GM12878 (cell line): ENCODE results near the gene UNC13B. TPM values are rescaled to one million over a fixed set of nuclear protein-coding genes. Genes with fewer than 3 reads are reported as not detected.

Experiments used
- KLF5 ChIP-seq: fragments of 450-650 bp; IDR thresholded peaks from 2 replicates; pipeline ENCODE4 v1.6.1; 2014; ENCODE audit warnings: mild to moderate bottlenecking; ENCODE audit not compliant: partially characterized antibody
- MEF2B ChIP-seq: fragments of 450-650 bp; IDR thresholded peaks from 2 replicates; pipeline ENCODE4 v1.6.1; 2018; ENCODE audit warnings: mild to moderate bottlenecking, moderate library complexity; ENCODE audit not compliant: partially characterized antibody, poor library complexity, severe bottlenecking
- MTA2 ChIP-seq: fragments of 450-650 bp; IDR thresholded peaks from 2 replicates; pipeline ENCODE4 v1.6.1; 2016; ENCODE audit warnings: low read depth, mild to moderate bottlenecking, moderate library complexity
- SUZ12 ChIP-seq: fragments of 200-600 bp; sonication (generic); IDR thresholded peaks from one replicate; pipeline ENCODE4 v1.6.1; 2018; ENCODE audit warnings: antibody characterized with exemption, mild to moderate bottlenecking; ENCODE audit not compliant: unreplicated experiment
- ZNF384 ChIP-seq: IDR thresholded peaks from 2 replicates; pipeline ENCODE4 v1.6.1; 2012; ENCODE audit warnings: low read depth, mild to moderate bottlenecking, low read length, improper control_type of control experiment, borderline replicate concordance
- polyA plus RNA-seq, 11 experiments: library from polyadenylated mRNA; depleted of rRNA in 4 of 11; unstranded in 6 of 11; stranded (reverse) in 5 of 11; fragments of >200 nt; fragmentation: Nextera tagmentation in 4 of 11; fragmentation: Illumina TruSeq in 1 of 11; extraction: Ambion mirVana in 4 of 11; extraction: Trizol in 1 of 11; gene quantifications; 1 replicate in 1 of 11; 2 replicates in 10 of 11; pipeline versions ENCODE4 v1.2.1 to v1.2.3, GENCODE V29; 2011 to 2016; ENCODE audit warnings: inconsistent platforms in 2 of 11, missing spikeins in 2 of 11, low read depth in 1 of 11
- total RNA-seq, 4 experiments: library from RNA; depleted of rRNA in 3 of 4; stranded (reverse); fragments of >200 nt in 3 of 4; fragmentation: Illumina TruSeq in 1 of 4; extraction: Trizol in 1 of 4; gene quantifications; 2 replicates each; pipeline versions ENCODE4 v1.2.1 to v1.2.3, GENCODE V29; 2013 to 2021
- TF ChIP-seq, protein P1 (sequence below): fragments of 450-650 bp; formaldehyde crosslinking; IDR thresholded peaks from 2 replicates; pipeline ENCODE4 v1.4.0; 2020; ENCODE audit warnings: mild to moderate bottlenecking, moderate library complexity
- TF ChIP-seq, protein P2 (sequence below): fragments of 450-650 bp; formaldehyde crosslinking; IDR thresholded peaks from 2 replicates; pipeline ENCODE4 v1.5.0; 2022; ENCODE audit warnings: mild to moderate bottlenecking, missing genetic modification characterization
- TF ChIP-seq, protein P3 (sequence below): fragments of 150-350 bp; IDR thresholded peaks from 2 replicates; pipeline ENCODE4 v1.6.1; 2016; ENCODE audit warnings: low read depth, low read length

The UNC13B gene
- total and polyA plus RNA-seq, 10 of the 15 experiments (the other 5 are each of a cell fraction or from before 2014, with no cell fraction given): under 0.01 to 0.42 (median 0.06) TPM; not detected in 4

DNA sequence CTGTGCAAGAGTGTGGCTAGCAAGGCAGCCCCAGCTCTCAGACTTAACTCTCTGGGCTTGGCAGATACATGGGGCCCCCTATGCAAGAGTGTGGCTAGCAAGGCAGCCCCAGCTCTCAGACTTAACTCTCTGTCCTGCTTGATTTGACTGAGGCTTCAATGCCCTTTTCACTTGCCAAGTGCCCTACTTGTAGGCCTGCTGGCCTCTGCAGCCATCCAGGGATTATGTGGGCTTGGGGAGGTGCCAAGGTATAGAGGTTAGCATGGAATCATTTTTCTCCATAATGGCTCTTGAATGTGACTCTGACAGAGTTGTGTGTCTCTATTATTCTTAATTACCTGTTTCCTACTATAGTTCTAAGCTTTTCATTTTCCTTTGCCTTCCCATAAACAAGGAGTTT is 212.6 kb downstream of the UNC13B start (continued):
- TF ChIP-seq, protein P1, sequence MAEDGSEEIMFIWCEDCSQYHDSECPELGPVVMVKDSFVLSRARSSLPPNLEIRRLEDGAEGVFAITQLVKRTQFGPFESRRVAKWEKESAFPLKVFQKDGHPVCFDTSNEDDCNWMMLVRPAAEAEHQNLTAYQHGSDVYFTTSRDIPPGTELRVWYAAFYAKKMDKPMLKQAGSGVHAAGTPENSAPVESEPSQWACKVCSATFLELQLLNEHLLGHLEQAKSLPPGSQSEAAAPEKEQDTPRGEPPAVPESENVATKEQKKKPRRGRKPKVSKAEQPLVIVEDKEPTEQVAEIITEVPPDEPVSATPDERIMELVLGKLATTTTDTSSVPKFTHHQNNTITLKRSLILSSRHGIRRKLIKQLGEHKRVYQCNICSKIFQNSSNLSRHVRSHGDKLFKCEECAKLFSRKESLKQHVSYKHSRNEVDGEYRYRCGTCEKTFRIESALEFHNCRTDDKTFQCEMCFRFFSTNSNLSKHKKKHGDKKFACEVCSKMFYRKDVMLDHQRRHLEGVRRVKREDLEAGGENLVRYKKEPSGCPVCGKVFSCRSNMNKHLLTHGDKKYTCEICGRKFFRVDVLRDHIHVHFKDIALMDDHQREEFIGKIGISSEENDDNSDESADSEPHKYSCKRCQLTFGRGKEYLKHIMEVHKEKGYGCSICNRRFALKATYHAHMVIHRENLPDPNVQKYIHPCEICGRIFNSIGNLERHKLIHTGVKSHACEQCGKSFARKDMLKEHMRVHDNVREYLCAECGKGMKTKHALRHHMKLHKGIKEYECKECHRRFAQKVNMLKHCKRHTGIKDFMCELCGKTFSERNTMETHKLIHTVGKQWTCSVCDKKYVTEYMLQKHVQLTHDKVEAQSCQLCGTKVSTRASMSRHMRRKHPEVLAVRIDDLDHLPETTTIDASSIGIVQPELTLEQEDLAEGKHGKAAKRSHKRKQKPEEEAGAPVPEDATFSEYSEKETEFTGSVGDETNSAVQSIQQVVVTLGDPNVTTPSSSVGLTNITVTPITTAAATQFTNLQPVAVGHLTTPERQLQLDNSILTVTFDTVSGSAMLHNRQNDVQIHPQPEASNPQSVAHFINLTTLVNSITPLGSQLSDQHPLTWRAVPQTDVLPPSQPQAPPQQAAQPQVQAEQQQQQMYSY: no peak
- TF ChIP-seq KLF5 (no peak), ZNF384 (no peak), MTA2 (no peak), MEF2B (no peak), SUZ12 (no peak)
- TF ChIP-seq, protein P2, sequence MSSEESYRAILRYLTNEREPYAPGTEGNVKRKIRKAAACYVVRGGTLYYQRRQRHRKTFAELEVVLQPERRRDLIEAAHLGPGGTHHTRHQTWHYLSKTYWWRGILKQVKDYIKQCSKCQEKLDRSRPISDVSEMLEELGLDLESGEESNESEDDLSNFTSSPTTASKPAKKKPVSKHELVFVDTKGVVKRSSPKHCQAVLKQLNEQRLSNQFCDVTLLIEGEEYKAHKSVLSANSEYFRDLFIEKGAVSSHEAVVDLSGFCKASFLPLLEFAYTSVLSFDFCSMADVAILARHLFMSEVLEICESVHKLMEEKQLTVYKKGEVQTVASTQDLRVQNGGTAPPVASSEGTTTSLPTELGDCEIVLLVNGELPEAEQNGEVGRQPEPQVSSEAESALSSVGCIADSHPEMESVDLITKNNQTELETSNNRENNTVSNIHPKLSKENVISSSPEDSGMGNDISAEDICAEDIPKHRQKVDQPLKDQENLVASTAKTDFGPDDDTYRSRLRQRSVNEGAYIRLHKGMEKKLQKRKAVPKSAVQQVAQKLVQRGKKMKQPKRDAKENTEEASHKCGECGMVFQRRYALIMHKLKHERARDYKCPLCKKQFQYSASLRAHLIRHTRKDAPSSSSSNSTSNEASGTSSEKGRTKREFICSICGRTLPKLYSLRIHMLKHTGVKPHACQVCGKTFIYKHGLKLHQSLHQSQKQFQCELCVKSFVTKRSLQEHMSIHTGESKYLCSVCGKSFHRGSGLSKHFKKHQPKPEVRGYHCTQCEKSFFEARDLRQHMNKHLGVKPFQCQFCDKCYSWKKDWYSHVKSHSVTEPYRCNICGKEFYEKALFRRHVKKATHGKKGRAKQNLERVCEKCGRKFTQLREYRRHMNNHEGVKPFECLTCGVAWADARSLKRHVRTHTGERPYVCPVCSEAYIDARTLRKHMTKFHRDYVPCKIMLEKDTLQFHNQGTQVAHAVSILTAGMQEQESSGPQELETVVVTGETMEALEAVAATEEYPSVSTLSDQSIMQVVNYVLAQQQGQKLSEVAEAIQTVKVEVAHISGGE (CRISPR knock-in tag): no peak
- TF ChIP-seq, protein P3, sequence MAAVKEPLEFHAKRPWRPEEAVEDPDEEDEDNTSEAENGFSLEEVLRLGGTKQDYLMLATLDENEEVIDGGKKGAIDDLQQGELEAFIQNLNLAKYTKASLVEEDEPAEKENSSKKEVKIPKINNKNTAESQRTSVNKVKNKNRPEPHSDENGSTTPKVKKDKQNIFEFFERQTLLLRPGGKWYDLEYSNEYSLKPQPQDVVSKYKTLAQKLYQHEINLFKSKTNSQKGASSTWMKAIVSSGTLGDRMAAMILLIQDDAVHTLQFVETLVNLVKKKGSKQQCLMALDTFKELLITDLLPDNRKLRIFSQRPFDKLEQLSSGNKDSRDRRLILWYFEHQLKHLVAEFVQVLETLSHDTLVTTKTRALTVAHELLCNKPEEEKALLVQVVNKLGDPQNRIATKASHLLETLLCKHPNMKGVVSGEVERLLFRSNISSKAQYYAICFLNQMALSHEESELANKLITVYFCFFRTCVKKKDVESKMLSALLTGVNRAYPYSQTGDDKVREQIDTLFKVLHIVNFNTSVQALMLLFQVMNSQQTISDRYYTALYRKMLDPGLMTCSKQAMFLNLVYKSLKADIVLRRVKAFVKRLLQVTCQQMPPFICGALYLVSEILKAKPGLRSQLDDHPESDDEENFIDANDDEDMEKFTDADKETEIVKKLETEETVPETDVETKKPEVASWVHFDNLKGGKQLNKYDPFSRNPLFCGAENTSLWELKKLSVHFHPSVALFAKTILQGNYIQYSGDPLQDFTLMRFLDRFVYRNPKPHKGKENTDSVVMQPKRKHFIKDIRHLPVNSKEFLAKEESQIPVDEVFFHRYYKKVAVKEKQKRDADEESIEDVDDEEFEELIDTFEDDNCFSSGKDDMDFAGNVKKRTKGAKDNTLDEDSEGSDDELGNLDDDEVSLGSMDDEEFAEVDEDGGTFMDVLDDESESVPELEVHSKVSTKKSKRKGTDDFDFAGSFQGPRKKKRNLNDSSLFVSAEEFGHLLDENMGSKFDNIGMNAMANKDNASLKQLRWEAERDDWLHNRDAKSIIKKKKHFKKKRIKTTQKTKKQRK: no peak
